Activated CD4-positive, alpha-beta T cell treated with anti-CD3 and anti-CD28 coated beads for 1 hour (primary cell): ENCODE results near the gene MIOS.
"Not testable (repeated sequence)": the region's sequence is repeated elsewhere in the genome, so short reads cannot be mapped to it uniquely, and the experiment has no call there.

Experiments
- DNase-seq: peaks from one replicate; pipeline ENCODE4 v3.0.0-alpha.2; 2020

Gene MIOS

GRCh38 chr7:7651479-7651878, 84.8 kb downstream of the MIOS start:
- no peak for DNase-seq

GRCh38 chr7:7652798-7653540, 86.3 kb downstream of the MIOS start:
- no peak for DNase-seq

- DNase-seq: no peak
These were observed 87.0 kb downstream of the MIOS start for GRCh38 chr7:7653593-7654187.

- no peak for DNase-seq
These were observed 88.5 kb downstream of the MIOS start for GRCh38 chr7:7654964-7655715.

- not testable (repeated sequence) for DNase-seq
These were observed 89.8 kb downstream of the MIOS start for GRCh38 chr7:7656459-7656858.
